Measurements from ENCODE around the gene DIPK1A.

DIPK1A gene

DNA sequence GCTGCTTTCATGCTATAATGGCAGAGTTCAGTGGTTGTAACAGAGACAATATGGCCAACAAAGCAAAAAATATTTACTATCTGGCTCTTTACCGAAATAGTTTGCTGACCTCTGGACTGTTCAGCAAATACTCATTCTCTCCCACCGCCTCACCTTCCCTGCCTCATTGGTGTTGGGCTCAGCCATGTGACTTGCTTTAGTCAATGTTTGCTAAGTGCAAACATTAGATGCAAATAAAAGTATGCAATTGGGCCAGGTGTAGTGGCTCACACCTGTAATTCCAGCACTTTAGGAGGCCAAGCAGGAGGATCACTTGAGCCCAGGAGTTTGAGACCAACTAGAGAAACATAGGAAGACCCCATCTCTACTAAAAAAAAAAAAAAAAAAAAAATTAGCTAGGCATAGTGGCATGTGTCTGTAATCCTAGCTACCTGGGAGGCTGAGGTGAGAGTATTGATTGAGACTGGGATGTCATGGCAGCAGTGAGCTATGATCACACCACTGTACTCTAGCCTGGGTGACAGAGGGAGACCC lies 74.3 kb downstream of the DIPK1A start:
- H3K4me3 ChIP-seq (ENCODE audit: low read depth, low read length) = no peak overlapping the region
- no peak for DNase-seq (ENCODE audit: low read depth)
- TF ChIP-seq POLR2A (IDR thresholded peaks at IDR 0.05; ENCODE audit: extremely low read depth, insufficient read length) = no peak
- no peak for TF ChIP-seq MYC (IDR thresholded peaks at IDR 0.05; ENCODE audit: low read depth, low read length)
- no peak for TF ChIP-seq MAX (IDR thresholded peaks at IDR 0.05; ENCODE audit: low read depth, low read length)
- TF ChIP-seq, protein P1, sequence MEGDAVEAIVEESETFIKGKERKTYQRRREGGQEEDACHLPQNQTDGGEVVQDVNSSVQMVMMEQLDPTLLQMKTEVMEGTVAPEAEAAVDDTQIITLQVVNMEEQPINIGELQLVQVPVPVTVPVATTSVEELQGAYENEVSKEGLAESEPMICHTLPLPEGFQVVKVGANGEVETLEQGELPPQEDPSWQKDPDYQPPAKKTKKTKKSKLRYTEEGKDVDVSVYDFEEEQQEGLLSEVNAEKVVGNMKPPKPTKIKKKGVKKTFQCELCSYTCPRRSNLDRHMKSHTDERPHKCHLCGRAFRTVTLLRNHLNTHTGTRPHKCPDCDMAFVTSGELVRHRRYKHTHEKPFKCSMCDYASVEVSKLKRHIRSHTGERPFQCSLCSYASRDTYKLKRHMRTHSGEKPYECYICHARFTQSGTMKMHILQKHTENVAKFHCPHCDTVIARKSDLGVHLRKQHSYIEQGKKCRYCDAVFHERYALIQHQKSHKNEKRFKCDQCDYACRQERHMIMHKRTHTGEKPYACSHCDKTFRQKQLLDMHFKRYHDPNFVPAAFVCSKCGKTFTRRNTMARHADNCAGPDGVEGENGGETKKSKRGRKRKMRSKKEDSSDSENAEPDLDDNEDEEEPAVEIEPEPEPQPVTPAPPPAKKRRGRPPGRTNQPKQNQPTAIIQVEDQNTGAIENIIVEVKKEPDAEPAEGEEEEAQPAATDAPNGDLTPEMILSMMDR (IDR thresholded peaks at IDR 0.05; ENCODE audit: low read depth, low read length) = no peak

DNA sequence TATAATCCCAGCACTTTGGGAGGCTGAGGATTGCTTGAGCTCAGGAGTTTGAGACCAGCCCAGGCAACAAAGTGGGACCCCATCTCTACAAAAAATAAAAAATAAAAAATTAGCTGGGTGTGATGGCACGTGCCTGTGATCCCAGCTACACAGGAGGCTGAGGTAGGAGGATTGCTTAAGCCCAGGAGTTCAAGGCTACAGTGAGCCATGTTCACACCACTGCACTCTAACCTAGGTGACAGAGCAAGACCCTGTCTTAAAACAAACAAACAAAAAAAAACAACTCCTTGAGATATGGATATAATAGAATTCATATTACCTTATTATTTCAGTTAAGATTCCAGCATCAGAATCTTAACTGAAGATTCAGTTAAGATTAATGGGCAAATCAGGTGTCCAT lies 77.1 kb downstream of the DIPK1A start:
- no peak for DNase-seq (ENCODE audit: low read depth)
- no peak for TF ChIP-seq MAX (IDR thresholded peaks at IDR 0.05; ENCODE audit: low read depth, low read length)
- no peak for TF ChIP-seq POLR2A (IDR thresholded peaks at IDR 0.05; ENCODE audit: extremely low read depth, insufficient read length)
- TF ChIP-seq MYC (IDR thresholded peaks at IDR 0.05; ENCODE audit: low read depth, low read length) = no peak
- TF ChIP-seq, protein P1 (IDR thresholded peaks at IDR 0.05; ENCODE audit: low read depth, low read length) = no peak
- no peak overlapping the region for H3K4me3 ChIP-seq (ENCODE audit: low read depth, low read length)

DNA sequence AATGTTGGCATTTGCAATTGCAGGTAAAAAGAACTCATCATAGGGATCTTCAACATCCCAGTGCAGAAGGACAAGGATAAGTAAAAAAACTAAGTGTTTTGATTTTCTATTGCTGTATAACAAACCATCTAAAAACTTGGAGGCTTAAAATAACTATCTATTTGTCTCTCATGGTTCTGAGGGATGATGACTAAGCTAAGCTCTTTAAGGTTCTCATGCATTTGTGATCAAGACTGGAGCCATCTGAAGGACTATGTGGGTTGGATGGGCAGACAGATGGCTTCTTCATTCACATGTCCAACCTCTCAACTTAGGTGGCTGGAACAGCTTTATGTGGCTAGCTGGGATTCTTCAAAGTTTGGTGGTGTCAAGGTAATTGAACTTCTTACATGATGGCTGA lies 78.0 kb downstream of the DIPK1A start:
- peak; percentile 6 for DNase-seq (ENCODE audit: low read depth)

GRCh38 chr1:92882819-92883218 lies 78.4 kb downstream of the DIPK1A start:
- TF ChIP-seq MYC (IDR thresholded peaks at IDR 0.05; ENCODE audit: low read depth, low read length) = no peak
- TF ChIP-seq, protein P1 (IDR thresholded peaks at IDR 0.05; ENCODE audit: low read depth, low read length) = no peak
- H3K4me3 ChIP-seq (ENCODE audit: low read depth, low read length) = no peak overlapping the region
- DNase-seq (ENCODE audit: low read depth) = peak; percentile 82

More for the DNA sequence above, 78.0 kb downstream of the DIPK1A start:
- TF ChIP-seq MAX (IDR thresholded peaks at IDR 0.05; ENCODE audit: low read depth, low read length) = no peak
- no peak for TF ChIP-seq POLR2A (IDR thresholded peaks at IDR 0.05; ENCODE audit: extremely low read depth, insufficient read length)
- no peak for TF ChIP-seq MYC (IDR thresholded peaks at IDR 0.05; ENCODE audit: low read depth, low read length)
- TF ChIP-seq, protein P1 (IDR thresholded peaks at IDR 0.05; ENCODE audit: low read depth, low read length) = no peak
- no peak overlapping the region for H3K4me3 ChIP-seq (ENCODE audit: low read depth, low read length)

DNA sequence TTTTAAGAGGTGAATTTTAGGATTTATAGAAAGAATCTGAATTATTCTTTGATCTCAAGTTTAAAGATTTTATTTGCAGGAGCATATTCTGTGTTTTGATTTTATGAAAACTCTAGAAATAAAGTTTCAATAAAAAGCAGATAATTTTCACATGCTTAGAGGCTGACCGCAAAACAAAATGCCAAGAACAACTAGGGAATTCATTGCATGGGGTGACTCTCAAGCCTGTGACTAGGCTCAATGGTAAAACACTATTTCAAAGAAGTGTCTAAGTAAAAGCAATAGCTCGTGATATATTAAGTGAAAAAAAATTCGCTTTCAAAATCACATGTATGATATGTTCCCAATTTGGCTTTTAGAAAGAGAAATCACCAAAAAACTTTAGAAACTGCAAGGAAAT lies 79.9 kb downstream of the DIPK1A start:
- DNase-seq (ENCODE audit: low read depth) = no peak
- TF ChIP-seq, protein P1 (IDR thresholded peaks at IDR 0.05; ENCODE audit: low read depth, low read length) = no peak
- TF ChIP-seq POLR2A (IDR thresholded peaks at IDR 0.05; ENCODE audit: extremely low read depth, insufficient read length) (no peak), MAX (IDR thresholded peaks at IDR 0.05; ENCODE audit: low read depth, low read length) (no peak), MYC (IDR thresholded peaks at IDR 0.05; ENCODE audit: low read depth, low read length) (no peak)
- H3K4me3 ChIP-seq (ENCODE audit: low read depth, low read length) = no peak overlapping the region

Measured in NB4 (cell line).